DMS153 treated with DMSO at 0.1 percent for 48 hours (cell line): ENCODE data around the gene MLLT3.

Experiments used
- DNase-seq: peaks from one replicate; lab custom pipeline; 2025; ENCODE audit not compliant: unreplicated experiment; lab: John Stamatoyannopoulos, UW

The MLLT3 gene

DNA sequence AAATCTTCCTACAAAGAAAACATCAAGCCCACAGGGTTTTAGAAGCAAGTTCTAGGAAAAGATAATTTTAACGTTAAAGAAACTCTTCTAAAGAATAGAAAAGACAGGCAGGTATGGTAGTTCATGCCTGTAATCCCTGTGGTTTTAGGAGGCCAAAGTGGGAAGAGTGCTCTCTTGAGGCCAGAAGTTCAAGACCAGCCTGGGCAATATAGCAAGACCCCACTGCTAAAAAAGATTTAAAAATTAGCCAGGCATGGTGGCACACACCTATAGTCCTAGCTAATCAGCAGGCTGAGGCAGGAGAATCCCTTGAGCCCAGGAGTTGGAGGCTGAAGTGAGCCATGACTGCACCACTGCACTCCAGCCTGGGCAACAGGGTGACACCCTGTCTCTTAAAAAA, 193.3 kb downstream of the MLLT3 start:
- no peak for DNase-seq

GRCh38 chr9:20427359-20427758, 194.9 kb downstream of the MLLT3 start:
- DNase-seq, result no peak

- DNase-seq, result no peak
Observed at GRCh38 chr9:20426019-20426418, 196.3 kb downstream of the MLLT3 start.

- no peak for DNase-seq
Observed at GRCh38 chr9:20419533-20419932, 202.8 kb downstream of the MLLT3 start.

- DNase-seq, result no peak
Observed at GRCh38 chr9:20418485-20418884, 203.8 kb downstream of the MLLT3 start.

DNA sequence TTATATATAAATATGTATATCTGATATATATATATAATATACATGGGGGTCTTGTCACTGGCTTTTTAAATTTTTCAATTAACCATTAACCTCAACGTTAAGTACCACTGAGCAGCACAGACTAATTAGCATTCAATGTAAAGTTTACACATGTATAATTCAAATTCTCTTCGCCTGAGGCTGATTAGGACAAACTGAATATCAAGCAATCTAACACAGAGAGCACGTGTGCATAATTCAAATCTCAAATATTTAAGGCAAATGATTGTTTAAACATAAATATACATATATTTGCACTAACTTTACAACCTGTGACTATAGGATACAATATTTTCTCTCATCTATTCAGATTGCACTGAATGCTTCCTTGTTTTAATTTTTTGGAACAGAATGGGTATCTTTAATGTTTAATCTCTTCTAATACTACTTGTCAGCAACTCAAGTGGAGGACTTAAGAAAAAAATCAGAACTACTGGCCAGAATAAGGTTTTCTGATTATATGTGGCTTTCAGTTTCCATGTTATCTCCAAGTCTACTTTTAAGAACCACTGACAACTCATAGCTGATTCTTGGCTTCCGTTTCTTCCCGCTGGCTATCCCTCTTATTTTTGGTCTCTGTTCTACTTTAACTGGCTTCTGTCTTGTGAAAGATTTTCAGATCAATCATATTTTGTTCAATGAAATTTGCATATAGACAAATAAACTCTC, 204.8 kb downstream of the MLLT3 start:
- DNase-seq, result no peak

DNA sequence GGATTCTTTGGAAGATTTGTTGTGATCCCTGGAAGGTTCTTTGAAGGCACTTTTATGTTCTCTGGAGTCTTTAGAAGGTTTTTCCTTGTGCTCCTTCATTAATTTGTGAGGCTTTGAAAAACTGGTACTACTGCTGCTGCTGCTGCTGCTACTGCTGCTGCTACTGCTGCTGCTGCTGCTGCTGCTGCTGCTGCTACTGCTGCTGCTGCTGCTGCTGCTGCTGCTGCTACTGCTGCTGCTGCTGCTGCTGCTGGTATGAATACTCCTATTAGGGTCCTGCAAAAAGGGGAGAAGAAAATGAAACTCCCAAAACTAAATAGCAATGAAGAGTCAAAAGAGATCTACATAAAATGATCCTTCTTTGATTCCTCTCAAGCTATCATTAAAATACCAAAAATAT, 208.1 kb downstream of the MLLT3 start:
- no peak for DNase-seq

DNA sequence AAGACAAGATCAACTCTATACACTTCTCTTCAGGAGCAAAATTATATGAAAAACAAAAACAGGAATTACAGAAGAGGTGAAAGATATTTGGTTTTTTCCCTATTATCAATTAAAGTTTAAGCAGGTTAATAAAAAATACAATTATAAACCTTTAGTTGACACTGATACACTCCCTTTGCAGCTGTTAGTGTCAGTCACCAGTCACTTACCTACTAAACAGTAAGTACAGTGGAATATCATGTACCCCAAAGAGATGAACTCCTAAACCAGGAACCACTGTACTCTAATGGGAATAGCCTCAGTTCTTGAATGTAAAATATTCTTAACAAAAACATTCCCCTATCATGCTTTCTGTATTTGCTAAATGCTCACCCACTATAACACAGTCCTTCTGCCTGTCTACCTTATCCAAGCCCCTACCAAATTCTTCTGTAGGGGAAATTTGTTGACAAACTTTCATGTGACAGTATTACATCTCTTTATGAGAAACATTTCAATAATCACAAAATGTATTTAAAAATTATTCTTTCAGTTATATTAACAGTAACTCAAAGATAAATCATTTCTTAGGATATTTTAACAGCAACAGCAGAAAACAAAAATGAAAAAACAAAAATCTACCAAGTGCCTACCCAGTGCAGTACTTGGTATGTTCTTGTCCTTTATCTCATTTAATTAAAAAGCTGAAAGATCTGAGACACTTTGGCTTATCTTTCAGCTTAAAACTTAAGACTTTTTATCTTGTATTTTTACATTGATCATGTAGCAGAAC, 212.8 kb downstream of the MLLT3 start:
- DNase-seq, result no peak

DNA sequence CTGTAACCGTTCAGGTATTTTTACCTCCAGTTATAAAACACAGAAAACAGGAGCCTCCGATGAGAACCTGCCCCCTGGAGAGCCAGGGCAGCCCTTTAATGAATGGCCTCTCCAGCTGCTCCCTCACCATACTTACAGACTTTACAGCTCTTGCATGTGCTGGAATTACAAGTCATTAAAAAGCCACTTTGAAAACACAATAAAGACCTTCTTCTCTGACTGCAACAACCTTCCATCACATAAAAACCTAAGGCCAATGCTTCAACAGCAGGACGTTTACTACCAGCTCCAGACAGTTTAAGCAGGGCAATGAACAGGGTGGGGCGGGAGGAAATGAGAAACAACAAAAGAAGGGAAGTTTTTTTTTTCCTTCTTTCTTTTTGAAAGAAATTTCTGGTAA, 213.8 kb downstream of the MLLT3 start:
- no peak for DNase-seq

DNA sequence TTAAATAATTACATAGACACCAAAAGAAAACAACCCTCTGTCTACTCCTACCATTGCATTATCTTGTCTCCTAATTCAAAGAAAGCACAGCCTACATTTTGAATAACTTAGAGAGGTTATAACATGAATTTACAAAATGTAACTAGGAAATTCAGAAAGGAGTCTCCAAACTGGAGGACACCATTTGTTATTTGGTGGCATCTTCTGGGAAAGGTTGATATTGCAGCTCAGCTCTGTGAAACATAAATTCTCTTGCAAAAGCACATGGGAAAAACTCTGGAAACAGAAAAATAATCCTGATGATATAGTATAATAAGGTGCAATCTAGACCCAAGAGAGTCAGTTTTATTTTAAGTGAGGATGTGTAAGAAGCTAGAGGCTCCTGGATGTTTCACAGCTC, 215.3 kb downstream of the MLLT3 start:
- no peak for DNase-seq

- DNase-seq, result no peak
Observed at GRCh38 chr9:20406344-20406743, 216.0 kb downstream of the MLLT3 start.

- DNase-seq, result no peak
Observed at GRCh38 chr9:20405616-20406015, 216.7 kb downstream of the MLLT3 start.

GRCh38 chr9:20405078-20405477, 217.2 kb downstream of the MLLT3 start:
- DNase-seq, result no peak

DNA sequence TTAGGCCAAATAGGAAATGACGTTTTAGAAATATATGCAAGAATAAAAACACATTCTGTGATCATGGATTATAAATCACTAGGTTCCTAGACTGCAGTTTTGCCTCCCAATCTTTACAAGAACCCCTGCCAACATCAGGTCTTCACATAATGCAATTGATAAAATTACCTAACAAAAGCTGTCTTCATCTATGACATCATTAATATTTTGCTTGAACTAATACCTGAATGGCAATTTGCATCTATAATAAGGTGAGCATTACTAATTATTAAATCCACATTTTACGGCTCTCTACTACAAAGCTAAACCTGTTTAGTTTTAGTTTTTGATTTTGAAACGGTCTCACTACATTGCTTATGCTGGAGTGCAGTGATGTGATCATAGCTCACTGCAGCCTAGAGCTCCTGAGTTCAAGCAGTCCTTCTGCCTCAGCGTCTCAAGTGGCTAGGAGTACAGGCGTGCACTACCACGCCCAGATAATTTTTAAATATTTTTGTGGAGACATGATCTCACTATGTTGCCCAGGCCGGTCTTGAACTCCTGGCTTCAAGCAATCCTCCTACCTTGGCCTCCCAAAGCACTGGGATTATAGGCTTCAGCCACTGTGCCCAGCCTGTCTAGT, 218.0 kb downstream of the MLLT3 start:
- DNase-seq, result no peak

DNA sequence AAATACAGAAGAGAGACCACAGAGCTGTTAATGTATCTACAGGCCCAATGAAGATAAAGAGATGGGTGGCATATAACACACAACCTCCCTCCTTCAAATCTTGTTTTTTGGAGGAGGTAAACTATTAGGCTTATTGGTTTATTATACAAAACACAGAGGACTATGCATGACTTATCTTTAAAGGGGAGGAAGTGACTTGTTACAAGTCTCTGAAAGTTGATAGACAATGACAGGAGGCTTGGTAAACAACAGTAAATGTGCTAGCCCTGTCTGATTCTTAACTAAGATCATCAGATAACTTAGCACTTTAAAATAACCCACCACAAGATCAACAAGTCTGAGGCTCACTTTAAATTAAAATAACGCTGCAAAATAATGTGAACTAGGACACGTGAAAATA, 219.0 kb downstream of the MLLT3 start:
- no peak for DNase-seq

- DNase-seq, result no peak
Observed at GRCh38 chr9:20402273-20402875, 219.9 kb downstream of the MLLT3 start.

DNA sequence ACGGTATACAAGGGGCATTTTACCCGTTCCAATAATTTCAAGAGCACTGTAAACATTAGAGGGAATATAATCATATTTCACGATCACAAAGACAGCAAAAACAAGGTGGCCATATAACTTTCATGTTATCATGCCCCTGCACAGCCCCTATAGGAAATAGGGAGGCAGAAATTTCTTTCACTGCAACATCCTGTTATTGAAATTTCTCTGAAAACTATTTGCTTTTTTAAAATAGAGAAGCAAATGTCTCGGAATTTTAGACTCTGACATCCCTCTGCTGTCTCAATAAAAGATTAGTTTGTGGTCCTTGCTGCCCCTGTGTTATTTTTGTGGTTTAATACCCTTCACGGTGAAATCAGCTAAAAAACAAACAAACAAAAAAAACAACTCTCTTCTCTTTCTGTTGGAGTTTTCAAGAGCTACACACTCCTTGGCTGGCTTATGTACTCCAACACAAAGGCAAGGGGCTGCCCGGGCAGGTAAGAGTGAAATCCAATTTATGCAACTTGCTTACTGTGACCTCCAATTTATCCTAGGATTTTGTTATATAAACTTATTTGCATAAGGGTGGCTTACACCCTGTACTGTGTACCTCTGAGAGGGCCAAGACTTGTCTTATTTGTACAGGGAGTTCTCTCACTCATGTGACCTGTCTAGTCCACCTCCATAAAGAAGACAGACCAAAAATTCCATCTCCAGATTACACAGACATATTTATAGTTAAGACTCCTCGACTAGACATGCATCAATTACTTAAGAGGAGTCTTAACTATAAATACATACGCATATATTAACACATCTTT, 223.6 kb downstream of the MLLT3 start:
- no peak for DNase-seq

GRCh38 chr9:20397348-20397747, 225.0 kb downstream of the MLLT3 start:
- DNase-seq, result no peak

GRCh38 chr9:20396509-20396908, 225.8 kb downstream of the MLLT3 start:
- DNase-seq, result no peak

GRCh38 chr9:20395651-20396050, 226.6 kb downstream of the MLLT3 start:
- DNase-seq, result no peak

- no peak for DNase-seq
Observed at GRCh38 chr9:20394969-20395368, 227.3 kb downstream of the MLLT3 start.
